SHP77 (cell line): ENCODE results near the gene WT1.
"Not testable (repeated sequence)": the region's sequence is repeated elsewhere in the genome, so short reads cannot be mapped to it uniquely, and the experiment has no call there.

Experiments used
- DNase-seq, 2 experiments: peaks; one replicate each; lab custom pipeline; 2025; lab: John Stamatoyannopoulos, UW

WT1 gene

DNA sequence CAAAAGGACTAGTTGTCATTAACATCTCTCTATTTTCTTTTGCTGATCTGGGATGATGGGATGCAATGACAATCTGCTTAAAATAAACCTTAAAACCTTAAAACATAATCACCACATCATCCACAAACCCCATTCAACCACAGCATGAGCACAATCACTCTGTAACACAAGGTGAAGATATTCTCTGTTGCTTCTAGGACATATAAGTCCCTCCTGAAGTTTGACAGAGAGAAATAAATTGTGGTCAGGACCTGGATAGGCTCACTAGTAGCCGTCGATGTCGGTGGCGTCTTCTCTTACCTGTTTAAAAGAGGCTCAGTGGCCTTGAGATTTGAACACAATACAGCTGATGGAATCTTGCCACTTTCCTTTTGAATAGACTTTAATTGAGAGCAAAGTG is 47.9 kb downstream of the WT1 start:
- no peak for DNase-seq

- DNase-seq = no peak
Observed at GRCh38 chr11:32386770-32387377, 48.5 kb downstream of the WT1 start.

DNA sequence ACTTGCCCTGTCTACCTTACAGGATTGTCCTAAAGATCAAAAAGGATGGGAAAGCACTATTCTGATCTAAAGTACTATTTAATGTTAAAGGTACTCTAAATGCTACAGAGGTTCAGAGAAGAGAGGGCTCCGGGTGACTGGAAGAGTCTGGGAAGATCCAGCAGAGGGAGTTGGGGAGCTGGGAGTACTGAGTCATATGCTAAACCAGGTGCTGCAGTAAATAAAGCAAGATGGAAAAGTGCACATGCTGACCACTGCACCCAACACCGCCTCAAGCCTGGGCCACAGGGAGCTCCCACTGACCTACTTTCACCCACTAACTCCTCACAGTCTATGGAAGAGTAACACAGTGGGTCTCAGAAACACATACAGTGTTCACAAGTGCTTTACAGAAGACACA is 49.3 kb downstream of the WT1 start:
- peak in 1 of 2 experiments; percentile 5 for DNase-seq

DNA sequence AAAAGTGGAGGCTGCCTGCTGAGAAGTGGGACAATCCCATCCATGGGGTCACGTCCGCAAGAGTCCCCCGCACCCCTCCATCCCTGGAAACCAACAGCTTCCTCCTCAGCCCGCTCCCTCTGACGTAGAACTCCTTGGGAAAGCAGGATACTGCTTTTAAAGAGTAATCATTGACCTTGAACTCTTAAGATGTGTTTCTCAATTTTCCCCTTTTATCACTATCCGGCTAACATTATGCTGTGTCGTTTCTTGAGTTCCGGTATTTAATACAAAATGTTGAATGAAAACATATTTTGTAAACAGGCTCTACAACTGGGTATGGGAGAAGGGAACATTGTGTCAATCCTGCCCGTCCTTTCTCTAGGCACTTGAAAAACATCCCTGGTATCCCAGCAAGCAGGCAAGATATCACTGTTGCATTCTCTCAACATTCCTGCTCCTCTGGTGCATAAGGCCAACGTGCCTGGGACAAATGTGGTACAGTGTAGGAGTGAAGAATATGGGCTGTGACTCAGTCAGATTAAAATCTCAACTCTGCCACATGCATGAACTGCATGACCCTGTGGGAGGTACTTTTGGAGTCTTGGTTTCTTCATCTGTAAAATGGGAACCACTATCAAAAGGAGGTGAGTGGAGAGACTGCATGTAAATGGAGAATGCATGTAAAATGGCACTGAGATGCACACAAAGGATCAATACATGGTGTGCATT is 52.8 kb downstream of the WT1 start:
- no peak for DNase-seq

- DNase-seq = no peak
Observed at GRCh38 chr11:32381179-32381578, 54.2 kb downstream of the WT1 start.

- no peak for DNase-seq
Observed at GRCh38 chr11:32379719-32380118, 55.6 kb downstream of the WT1 start.

- DNase-seq = no peak
Observed at GRCh38 chr11:32375826-32376225, 59.5 kb downstream of the WT1 start.

- peak; percentile 13 to 56 for DNase-seq
Observed at GRCh38 chr11:32374261-32374711, 61.1 kb downstream of the WT1 start.

GRCh38 chr11:32369987-32370386 is 65.4 kb downstream of the WT1 start:
- not testable (repeated sequence) for DNase-seq

DNA sequence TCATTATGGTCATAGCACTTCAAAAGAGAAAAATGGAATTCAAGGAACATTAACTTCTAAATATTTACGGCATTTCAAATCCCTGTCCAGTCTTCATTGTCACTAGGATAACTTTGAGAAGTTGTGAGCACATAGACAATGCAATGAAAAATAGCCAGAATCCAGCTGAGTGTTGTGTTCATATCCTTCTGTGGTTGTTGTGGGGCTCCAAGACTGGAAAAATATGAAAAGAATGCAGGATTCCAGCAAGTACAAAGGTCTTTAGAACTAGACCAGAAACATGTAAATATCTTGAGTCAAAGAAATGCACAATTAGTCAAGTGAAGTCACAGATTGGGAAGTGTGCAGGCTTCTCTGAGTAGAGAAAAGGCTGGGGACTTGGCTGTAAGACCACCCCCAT is 68.7 kb downstream of the WT1 start:
- DNase-seq = no peak

GRCh38 chr11:32365192-32365591 is 70.1 kb downstream of the WT1 start:
- no peak for DNase-seq

- DNase-seq = no peak
Observed at GRCh38 chr11:32358729-32359128, 76.6 kb downstream of the WT1 start.

DNA sequence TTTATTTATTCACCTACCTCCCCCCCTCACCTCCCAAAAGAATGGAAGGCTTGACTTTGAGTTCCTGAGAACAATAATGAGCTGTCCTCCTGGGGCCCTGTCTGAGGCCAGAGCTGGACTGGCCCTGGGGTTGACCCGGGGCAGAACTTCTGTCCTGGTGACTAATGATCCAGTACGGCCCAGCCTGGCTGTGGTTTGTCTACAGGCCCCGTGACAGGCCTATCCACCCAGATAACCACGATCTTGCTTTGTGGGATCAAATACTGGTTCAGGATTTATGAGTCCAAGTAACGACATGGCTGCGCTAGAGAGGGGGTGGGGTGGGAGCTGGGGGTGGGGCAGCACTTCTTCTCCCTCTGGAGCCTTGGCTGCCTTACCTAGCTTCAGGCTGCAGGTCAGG is 81.5 kb downstream of the WT1 start:
- DNase-seq = no peak

- no peak for DNase-seq
Observed at GRCh38 chr11:32348502-32348901, 86.8 kb downstream of the WT1 start.

DNA sequence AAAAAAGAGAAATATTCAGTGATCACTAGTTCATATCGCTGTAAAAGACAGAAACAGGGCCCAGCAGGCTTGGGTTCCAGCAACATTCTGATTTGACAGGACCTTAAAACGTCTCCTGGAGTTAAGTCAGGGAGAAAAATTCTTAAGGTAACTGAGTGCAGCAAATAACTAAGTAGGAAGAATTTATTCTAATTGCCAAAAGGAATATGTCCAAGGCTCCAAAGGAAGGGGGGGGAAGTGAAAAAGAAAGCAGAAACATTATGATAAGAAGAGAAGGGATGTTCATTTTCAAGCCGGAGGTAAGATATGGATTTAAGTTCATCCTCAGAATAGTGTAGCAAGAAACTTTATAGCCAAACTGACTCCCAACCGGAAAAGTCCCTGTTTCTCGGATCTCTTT is 90.4 kb downstream of the WT1 start:
- DNase-seq = no peak

DNA sequence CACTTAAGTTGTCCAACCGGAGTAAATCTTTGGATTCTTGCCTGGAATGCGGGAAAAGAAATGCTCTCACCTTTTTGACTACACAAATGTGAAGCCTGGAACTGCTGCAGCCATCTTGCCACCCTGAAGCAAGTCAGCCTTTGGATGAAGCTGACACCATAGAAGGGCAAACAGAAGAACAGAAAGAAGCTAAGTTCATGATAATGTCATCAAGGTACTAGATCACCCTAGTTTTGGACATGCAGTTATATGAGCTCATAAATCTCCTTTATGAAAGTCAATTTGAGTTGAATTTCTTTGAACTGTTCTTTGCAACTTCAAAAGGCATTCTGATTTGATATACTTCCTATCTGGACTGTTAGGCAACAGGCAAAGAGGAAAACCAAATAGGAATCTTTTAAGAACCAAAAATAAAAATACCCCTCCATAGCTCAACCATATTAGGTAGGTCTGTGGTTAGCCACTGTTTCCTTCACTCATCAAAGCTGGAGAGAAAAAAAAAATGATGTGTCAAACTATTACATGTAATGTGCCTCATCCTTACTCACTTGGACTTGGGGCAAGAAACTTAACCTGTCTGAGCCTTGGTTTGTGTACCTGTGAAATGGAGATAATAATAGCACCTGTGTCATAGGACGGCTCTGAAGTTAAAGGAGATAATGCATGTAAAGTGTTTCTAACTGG is 91.9 kb downstream of the WT1 start:
- no peak for DNase-seq

DNA sequence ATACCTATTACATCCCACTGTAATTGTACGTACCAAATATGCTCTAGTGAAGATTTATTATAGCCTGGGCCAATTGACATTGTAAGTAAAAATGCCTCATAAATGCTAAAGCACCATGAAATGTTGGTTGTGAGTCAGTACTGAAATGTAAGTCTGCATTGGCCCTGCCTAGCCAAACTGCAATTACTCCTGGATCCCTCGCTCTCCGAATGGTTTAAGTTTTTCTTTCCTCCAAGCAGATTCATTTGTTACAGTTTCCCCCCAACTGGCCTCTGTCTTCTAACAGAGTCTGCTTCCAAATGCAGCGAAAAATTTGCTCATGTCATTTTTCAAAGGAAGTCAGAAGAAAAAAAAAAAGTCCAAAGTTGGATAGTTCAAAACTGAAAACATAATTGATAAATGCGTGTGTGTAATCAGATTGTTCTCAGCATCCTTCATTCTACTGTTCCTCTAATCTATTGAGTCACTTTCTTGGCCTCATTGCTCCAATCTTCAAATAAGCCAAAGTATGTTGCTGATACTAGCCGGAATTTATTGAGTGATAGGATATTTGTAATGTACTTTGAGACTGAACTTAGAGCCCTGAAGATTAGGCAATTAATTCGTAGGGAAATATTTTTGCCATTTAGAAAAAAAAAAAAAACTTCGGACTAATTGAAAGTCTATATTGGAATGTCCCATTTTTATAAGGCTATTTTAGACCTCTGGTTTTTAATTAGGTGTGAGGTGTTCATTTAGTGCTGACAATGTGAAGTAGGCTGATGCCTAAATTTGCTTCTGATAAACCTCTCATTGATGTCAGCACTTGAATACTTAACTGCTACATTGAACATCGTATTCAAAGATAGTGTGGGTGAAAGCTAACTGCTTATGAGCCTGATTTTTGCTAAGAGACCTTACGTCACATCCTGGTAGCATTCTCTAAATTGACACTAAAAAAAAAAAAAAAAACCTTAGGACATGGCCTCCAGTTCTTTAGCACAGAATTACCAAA is 93.4 kb downstream of the WT1 start:
- no peak for DNase-seq

- no peak for DNase-seq
Observed at GRCh38 chr11:32340181-32340580, 95.2 kb downstream of the WT1 start.
